Fibroblast of skin of left biceps (primary cell): ENCODE data around the gene MGLL.

Experiments
- DNase-seq, 2 experiments: peaks; one replicate each; pipeline ENCODE4 v3.0.0-alpha.2; 2013; ENCODE audit warnings: low read depth in 2 of 2

MGLL gene

DNA sequence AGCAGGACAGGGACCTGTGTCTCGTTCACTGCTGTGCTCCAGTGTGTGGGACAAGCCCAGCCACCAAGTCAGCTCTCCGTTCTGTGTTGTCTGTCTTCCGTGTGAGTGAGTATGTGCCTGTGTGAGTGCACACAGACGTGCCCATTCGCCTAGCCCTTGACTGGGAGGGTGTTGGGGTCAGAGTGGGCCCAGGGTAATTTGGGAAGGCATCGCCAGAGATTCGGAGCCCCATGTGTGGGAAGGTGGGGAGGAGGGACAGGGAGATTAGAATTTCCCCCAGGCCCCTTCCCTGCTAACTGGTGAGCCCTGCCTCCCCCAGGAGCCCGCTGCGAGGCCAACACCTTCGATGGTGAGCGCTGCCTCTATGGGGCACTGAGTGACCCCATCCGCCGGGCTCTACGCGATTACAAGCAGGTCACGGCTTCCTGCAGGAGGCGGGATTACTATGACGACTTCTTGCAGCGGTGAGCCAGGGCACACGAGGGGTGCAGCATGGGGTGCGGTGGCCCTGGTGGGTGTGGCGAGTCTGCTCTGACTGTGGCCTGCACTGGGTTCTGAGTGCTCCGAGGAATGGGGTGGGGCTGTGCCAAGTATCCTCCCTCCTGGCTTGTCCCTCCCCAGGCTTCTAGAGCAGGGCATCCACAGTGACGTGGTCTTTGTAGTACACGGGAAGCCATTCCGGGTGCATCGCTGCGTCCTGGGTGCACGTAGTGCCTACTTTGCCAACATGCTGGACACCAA lies 146.5 kb downstream of the MGLL start:
- DNase-seq = no peak

DNA sequence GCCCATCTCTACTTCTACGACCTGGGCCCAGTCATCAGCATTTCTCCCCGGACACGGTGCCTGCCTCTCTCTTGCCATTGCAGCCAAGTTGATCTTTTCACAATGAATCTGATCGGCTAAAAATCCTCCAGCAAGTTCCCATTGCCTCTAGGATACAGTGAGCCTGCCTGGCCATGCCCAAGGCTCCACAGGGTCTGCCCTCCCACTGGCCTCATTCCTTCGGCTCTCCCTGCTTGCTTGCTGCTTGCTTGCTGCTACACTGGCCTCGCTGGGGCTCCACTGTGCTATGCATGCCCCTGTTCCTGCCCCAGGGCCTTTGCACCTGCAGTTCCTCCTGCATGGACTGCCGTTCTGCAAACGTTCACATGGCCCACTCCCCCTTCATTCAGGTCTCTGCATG lies 147.5 kb downstream of the MGLL start:
- DNase-seq = no peak

DNA sequence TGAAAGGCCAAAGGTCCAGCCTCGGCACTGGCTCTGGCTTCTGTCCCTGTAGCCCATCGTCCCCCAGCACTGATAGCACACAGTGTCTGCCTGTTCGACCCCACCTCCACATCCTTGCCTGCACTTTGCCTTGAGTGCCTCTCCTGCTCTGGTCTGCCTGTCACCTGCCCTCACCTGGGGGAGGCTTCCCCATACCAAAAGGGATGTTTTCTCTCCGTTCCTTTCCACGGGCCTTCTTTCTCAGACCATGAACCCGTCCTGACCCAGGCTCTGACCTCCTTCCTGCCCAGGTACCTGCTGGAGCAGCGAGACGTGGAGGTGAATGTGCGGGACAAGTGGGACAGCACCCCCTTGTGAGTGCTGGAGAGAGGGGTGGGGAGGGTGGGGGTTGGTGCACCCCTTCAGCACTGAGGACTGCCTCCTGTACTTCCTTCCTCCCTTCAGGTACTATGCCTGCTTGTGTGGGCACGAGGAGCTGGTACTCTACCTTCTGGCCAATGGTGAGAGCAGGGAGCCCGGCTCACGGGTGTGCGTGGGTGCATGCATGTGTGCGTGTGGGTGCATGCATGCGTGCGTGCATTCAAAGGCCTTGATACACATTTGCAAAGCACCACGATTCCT lies 148.1 kb downstream of the MGLL start:
- DNase-seq = no peak

DNA sequence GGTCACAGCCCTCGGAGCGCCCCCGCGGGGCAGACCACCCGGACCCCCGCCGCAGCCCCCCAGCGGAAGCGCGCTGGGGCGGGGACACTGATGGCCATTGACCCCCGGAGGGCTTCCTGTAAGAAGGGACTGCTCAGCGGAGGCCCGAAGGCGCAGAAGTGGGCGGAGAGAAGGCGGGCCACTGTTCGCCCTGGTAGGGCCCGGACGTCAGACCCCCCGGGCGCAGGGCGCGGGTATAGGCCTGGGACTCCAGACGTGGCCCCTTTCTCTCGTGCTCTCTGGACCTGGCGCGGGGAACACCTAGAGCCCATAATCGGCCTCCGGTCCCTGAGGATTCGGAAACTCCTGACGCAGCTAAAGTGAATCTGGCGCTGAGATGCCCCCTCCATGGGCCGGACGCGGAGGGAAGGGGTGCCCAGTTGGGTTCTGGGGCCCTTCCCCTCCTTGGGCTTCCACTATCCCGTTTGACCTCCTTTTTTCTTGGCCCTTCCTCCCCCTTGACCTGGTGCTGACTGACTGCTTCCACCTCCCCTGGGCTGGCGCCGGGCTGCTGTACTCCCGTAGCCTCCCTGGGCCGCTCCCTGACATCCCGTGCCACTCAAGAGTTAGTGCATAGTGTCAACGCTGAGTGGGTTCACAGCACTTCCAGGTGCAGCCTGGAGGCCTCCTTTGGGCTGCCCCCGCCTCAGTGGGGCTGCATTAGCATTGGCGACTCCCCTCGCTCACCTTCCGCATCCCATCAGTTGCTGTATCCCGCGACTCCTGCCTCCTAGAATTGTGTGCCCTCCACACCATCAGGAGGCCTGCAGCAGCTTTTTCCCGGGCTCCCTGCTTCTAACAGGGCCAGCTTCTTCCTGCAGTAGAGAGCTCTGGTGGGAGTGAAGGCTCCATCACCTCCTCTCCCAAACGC lies 148.9 kb downstream of the MGLL start:
- DNase-seq = no peak

DNA sequence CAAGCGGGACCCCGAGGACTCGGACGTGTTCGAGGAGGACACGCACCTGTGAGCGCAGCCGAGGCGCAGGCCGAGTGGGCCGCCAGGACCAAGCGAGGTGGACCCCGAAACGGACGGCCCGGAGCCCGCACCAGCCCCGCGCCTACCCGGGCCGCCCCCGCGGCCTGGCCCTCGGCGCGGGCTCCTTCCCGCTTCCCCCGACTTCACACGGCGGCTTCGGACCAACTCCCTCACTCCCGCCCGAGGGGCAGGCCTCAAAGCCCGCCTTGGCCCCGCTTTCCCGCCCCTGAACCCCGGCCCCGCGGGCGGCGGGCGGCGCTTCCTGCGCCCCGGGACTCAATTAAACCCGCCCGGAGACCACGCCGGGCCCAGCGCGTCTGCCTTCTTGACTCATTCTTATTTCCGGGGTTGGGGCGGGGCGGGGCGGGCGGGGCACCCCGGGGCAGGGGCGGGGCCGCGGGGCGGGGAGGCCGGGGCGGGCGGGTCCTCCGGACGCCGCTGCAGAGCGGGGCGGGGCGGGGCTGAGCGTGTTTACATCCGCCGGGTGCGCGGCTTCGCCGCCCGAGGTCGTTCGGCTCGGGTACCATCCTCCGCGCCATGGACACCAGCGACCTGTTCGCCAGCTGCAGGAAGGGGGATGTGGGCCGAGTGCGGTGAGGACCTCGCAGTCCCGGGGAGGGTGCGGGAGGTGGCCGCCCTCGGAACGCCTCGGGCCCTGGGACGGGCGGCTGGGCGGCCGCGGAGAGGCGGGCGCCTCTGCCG lies 149.7 kb downstream of the MGLL start, which contains the start of gene ABTB1:
TSS of gene ABTB1 (plus strand) at position 524 of the 762 bp plus-strand sequence. CDS start at position 598, 74 bp downstream.
- peak in 1 of 2 experiments; percentile 38 for DNase-seq

DNA sequence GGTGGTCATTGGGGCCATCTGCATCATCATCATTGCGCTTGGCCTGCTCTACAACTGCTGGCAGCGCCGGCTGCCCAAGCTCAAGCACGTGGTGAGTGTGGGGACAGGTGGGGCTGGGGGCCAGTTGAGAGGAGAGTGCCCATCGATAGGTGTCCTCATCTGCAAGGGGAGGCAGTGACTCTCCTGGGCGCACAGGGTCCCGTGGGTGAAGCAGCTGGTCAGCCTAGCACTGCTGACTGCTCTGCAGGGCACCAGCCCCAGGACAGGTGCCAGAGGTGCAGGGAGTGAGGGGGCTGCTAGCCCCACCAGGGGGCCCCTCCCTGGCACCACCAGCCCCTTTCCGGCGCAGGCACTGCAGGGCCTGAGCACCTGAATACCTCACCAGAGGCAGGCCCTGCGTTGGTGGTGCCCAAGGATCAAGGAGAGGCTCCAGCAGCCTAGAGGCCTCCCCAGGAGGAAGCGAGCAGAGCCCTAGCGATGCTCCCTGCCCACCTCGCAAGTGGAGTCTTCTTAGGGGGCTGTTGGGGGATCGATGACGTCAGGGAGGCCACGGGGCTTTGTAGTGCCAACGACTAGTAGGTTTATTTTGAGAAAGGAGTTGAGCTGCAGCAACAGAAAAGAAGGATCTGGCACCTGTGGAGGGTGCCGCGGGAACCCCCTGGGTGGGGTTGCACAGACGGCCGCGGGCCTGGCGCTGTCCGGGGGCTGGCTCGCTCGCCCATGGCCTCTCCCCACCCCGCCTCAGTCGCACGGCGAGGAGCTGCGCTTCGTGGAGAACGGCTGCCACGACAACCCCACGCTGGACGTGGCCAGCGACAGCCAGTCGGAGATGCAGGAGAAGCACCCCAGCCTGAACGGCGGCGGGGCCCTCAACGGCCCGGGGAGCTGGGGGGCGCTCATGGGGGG lies 150.5 kb downstream of the MGLL start:
- no peak for DNase-seq

DNA sequence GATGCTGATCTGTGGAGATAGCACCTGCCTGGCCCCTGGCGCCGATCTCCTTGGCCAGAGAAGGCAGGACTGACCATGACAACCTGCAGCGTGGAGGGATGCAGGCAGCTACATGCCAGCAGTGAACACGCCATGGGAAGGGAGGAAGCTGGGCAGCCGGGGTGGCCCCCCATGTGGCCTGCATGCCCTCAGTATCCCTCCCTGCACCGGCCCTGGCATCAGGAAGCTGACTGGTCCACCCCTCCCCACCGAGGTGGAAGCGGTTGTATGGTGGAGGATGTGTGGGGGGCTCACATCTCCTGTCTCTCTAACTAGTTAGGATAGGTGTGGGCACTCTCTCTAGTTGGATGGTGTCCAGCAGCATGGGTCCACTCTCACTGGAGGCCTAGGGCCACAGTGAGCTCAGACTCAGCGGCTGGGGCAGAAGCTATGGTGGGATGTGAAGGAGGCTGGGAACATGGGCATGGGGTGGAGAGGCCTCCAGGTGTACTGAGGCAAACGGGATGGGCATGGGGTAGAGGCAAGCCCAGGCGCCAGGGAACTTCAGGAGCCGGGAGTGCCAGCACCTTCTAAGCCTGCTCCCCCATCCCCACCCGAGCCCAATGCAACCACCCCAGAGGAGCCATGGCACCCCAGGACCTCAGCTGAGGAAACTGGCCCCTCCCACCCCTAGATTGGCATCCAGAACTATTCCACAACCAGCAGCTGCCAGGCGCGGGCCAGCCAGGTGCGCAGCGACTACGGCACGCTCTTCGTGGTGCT lies 151.4 kb downstream of the MGLL start:
- no peak for DNase-seq

DNA sequence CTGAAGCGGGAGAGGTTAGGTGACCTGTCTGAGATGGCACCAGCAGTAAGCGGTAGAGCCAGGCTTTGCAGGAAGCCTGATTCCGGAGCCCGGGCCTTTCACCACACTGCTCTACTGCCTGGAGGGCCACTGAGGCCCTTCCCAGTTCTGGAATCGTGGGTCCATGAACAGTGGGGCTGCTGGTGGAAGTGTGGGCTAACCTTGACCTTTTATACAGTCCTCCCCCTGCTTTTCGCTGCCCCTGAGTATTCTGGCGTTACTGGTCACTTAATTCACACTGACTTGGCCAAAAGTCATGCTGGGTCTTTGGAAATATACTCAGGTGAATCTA lies 152.1 kb downstream of the MGLL start:
- no peak for DNase-seq

DNA sequence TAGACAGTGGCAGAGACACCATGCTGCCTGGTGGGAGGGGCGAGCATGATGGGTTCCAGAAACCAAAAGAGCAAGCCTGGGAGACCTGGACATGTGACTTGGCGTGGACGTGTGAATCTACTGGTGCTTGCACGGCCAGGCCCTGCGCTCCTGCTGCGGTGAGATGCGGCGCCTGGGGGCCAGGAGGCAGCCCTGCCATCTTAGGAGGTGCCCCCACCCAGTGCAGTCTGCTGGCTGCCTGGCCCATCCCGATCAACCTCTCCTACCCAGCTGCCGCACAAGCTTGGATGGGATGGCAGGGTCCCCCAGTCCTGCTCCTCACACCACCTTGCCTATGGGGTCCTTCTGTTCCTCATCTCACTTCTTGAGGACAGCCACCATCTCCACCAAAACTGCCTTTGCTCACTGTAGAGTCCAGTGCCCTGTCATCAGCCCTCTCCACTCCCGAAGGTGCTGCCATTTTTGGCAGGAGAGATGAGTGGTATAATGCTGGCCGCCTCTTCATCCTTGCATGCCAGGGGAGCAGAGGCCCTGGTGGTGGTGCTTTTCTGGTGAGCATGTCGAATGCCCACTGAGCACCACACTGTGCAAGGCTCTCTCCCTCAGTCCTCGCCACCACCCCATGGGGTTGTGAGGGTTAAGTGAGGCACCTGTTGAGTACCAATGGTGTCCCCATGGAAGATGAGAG lies 152.6 kb downstream of the MGLL start:
- no peak for DNase-seq

DNA sequence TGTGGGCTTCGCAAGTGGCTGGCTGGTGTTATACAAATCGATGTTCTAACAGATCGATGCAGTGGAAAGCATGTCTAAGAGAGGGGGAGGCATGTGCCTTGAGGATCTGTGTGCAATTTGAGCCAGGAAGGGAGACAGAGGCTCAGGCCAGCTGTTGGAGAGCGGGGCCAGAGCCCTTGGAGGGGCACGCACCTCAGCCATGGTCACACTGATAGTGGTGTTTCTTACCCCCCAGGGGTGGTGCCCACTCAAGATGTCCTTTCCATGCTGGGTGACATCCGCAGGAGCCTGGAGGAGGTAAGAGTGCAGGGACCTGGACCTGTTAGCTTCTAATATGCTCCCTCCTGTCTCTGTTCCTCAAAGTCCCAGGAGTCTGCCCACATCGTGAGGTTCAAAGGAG lies 153.4 kb downstream of the MGLL start:
- no peak for DNase-seq

DNA sequence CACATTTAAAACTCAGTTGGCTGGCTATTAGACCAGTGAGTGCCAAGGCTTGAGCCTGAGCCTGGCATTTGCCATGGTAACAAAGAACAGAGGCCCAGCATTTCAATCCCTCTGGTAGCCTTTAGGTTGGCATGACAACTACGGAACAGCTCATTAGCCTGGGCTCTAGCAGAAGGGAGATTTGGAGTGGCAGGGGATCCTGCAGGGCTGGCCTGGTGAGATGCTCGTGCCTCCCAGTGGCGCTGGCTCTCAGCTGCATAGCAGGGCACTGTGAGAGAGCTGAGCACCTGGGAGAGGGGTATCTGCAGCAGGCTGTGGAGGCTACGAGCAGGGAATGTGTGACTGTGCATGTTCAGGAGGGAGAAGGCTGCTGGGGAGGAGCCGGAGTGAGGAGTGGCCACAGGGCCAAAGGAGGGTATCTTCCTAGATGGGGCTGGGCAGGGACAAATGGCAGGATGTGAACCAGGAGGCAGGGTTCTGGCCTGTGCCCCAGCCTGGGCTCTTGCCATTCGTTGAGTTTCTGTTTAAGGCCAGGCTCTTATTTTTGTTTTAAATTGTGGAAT lies 155.1 kb downstream of the MGLL start:
- DNase-seq = no peak

DNA sequence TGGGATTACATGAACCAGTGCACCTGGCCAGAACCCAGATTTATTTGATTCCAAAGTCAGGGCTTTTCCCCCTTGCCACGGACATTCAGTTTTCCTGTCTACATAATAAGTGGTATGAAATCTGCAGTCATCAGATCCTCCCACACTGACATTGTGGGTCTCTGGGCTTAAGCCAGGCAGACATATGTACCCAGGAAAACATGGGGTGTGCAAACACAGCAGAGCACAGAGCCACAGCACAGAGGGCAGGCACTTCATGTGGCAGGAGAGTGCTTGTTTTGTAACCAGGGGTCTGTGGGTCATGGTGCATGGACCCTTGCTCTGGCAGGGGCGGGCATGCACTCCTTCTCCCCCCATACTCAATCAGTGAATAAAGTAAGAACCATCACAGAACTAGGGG lies 155.6 kb downstream of the MGLL start:
- no peak for DNase-seq

DNA sequence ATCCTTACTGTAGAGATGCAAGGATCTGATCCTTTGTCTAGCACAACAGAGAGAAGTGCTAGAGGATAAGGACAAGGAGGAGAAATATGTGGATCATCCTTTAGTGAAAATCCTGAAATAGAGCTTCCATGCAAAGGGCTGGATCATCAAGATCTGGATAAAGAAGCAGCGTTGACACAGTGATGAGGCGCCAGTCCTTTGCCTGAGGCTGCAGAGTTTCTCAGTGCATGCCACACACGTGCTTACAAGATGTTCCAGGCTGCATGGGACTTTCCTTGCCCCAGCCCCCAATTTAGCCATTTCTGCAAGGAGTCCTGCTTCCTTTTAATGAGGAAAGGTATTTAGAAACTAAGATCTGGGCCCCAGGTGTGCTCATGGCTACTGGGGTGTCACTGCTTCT lies 156.7 kb downstream of the MGLL start:
- DNase-seq = no peak

DNA sequence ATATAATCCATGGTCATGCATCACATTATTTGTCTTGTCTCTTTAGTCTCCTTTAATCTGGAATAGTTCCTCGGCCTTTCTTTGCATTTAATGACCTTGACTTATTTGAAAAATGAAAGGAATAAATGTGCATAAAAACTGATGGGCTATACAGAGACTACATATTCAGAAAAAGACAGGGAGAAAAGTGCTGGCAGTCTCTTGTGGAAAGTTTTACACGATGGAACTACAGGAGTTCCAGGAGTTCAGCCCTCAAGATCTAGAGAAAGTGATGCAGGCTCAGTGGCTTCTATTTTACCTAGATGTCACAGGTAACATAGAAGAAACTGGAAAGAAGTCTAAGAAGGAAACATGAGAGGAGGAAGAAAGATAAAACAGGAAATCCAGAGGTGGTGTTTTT lies 157.2 kb downstream of the MGLL start:
- DNase-seq = no peak

DNA sequence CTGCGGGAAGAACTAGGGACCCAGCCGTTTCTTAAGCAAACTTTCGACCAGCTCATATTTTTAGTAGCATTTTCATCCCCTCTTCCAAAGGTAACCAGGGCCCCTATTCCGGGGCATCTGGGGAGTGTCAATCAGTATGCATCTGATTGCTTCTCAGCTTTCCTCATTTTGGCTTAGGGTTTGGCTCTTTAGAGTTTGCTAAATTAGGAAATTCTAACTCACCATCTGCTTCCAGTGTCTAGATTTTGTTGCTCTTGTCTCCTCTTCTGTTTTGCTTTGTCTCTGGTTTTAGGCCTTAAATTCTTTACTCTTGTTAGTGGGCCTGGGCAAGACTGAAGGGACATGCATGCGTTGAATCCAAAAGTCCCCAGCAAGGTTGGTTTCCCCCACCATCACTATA lies 159.2 kb downstream of the MGLL start:
- DNase-seq = no peak

DNA sequence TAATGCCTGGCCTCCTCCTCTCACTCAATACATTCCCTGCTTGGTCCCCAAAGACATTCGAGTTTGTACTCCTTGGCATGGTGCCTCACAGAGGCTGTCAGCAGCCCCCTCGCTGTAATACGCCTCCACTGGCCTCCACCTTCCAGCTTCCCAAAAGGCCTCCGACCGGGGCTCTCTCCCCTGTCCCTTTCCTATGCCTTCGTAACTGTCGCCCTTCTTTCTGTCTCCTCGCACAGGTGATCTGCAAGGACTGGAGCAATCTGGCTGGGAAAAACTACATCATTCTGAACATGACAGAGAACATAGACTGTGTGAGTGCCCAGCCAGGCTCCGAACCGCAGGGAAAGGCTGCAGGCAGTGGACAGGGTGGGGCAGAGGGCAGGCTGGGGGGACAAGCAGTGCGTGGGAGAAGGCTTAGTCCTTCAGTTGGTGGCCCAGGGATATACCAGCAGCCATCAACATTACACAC lies 160.3 kb downstream of the MGLL start:
- no peak for DNase-seq

DNA sequence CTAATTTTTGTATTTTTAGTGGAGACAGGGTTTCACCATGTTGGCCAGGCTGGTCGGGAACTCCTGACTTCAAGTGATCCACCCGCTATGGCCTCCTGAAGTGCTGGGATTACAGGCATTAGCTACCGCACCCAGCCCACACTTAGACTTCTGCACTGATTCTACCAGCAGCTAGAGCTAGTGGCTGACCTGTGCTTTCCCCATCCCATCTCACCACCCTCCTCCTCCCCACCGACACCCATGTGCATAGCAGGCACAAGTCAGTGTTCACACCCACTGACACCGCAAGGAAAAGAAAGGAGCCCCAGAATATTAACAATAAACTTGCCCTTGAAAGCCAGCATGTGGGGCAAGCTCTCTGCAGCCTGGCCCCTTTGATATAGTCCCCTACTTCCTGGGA lies 160.7 kb downstream of the MGLL start:
- no peak for DNase-seq

DNA sequence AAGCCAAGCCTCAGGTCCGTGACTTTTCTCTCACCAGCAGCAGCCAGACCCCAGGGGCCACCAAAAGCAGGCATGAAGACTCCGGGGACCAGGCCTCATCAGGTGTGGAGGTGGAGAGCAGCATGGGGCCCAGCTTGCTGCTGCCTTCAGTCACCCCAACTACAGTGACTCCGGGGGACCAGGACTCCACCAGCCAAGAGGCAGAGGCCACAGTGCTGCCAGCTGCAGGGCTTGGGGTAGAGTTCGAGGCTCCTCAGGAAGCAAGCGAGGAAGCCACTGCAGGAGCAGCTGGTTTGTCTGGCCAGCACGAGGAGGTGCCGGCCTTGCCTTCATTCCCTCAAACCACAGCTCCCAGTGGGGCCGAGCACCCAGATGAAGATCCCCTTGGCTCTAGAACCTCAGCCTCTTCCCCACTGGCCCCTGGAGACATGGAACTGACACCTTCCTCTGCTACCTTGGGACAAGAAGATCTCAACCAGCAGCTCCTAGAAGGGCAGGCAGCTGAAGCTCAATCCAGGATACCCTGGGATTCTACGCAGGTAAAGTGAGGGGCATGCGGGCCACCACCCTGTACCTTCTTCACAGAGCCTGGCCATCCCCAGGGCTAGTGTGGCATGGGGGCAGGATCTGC lies 161.6 kb downstream of the MGLL start:
- DNase-seq = no peak

DNA sequence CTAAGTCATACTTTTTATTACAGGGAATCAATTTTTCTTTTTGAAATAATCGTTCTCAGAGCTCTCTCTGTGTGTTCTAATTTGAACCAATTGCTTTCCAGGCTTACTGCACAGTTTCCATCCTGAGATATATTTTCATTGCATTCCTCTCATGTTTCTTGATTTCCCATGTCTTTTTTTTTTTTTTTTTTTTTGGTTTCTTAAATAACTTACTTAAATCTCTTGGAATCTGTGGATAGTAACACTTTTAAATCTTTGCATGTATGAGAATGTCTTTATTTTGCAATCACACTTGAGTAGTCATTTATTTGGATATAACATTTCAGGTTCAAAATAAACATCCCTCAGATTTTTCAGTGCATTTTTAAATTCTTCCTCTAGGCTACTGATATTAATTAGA lies 164.1 kb downstream of the MGLL start:
- no peak for DNase-seq
